ENCODE measurements around the gene DDX24. TPM values are rescaled to one million over a fixed set of nuclear protein-coding genes. Genes with fewer than 3 reads are reported as not detected.

Gene DDX24
- total RNA-seq, 4 donors from 2014 or later = 116 to 170 (median 151) TPM

DNA sequence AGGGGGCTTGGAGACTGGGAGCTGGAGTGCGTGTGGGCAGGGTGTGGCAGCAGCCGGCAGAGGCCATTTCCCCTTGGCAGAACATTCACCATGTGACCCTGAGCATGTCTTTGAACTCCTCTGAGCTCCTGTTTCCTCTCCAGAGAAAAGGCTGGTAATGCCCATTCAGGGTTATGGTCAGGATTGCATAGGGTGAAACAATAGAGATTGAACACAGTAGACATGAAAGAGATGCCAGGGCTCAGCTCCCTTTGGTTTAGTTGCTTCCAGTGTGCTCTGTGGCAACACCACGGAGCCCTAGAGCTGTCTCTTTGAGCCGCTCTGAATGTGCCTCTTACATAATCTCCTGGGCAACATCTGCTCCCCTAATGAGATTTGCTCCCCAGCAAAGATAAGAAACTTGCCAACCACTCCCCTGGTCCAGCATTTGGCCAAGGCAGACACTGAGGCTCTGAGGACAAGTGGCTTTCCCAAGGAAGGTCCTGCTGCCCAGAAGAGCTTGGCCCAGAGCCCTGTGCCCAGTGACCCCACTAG lies 34.1 kb upstream of the DDX24 start:
- WGBS, 2 donors = 42 to 44% methylated on average over 4 of the region's 4 CpGs
- peak in 1 of 2 donors; percentile 45 for DNase-seq (ENCODE audit: low spot score in 2 of 2)
- peaks cover 0 to 12% (median 0%) of the 10 kb centered on the region in 4 donors for H3K9me3 ChIP-seq
- H3K27me3 ChIP-seq = peaks cover 0 to 7% of the 10 kb centered on the region in 2 donors
- H3K4me3 ChIP-seq = no peak overlapping the region
- TF ChIP-seq EP300 (IDR thresholded peaks at IDR 0.05) (no peak), POLR2A (IDR thresholded peaks at IDR 0.05) (no peak)
- TF ChIP-seq, protein P1, sequence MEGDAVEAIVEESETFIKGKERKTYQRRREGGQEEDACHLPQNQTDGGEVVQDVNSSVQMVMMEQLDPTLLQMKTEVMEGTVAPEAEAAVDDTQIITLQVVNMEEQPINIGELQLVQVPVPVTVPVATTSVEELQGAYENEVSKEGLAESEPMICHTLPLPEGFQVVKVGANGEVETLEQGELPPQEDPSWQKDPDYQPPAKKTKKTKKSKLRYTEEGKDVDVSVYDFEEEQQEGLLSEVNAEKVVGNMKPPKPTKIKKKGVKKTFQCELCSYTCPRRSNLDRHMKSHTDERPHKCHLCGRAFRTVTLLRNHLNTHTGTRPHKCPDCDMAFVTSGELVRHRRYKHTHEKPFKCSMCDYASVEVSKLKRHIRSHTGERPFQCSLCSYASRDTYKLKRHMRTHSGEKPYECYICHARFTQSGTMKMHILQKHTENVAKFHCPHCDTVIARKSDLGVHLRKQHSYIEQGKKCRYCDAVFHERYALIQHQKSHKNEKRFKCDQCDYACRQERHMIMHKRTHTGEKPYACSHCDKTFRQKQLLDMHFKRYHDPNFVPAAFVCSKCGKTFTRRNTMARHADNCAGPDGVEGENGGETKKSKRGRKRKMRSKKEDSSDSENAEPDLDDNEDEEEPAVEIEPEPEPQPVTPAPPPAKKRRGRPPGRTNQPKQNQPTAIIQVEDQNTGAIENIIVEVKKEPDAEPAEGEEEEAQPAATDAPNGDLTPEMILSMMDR (IDR thresholded peaks at IDR 0.05) = no peak
- H3K27ac ChIP-seq = peak overlapping the region; percentile 43 to 94 (median 74)
- H3K36me3 ChIP-seq = no peaks in the 10 kb centered on the region
- H3K4me1 ChIP-seq = peaks cover 0 to 41% (median 11%) of the 10 kb centered on the region in 4 donors

DNA sequence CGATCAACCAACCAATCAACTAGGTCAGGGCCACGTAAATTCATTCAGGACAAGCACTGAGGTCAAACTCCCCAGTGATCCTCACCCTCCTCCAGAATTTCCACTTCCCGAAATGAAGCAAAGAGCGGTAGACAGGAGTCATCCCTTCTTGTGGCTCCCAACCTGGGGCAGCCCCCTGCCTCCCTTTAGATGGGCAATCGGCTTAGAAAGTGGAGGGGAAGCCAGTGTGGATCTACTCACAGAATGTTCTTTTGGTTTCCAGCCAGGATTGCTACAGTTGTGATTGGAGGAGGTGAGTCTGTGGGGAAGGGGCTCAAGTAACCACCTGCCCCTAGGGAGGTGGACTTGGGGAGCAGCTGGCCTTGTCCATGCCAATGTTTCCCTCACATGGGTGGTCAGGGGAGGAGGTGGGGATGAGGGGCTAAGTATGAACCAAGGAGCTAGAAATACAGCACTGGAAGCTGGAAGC lies 33.6 kb upstream of the DDX24 start:
- Histone ChIP-seq H3K4me3 (peak overlapping the region in 1 of 4 donors; percentile 1), H3K27me3 (peaks cover 0 to 7% of the 10 kb centered on the region in 2 donors), H3K27ac (peak overlapping the region; percentile 43 to 94 (median 74)), H3K36me3 (no peaks in the 10 kb centered on the region), H3K9me3 (peaks cover 0 to 7% (median 0%) of the 10 kb centered on the region in 4 donors), H3K4me1 (peaks cover 0 to 46% (median 13%) of the 10 kb centered on the region in 4 donors)
- TF ChIP-seq POLR2A (IDR thresholded peaks at IDR 0.05) (no peak), EP300 (IDR thresholded peaks at IDR 0.05) (peak in 1 of 2 donors; percentile 21)
- TF ChIP-seq, protein P1 (IDR thresholded peaks at IDR 0.05) = no peak
- peak in 1 of 2 donors; percentile 17 for DNase-seq (ENCODE audit: low spot score in 2 of 2)
- WGBS, 2 donors = 41 to 60% methylated on average over 5 of the region's 5 CpGs

DNA sequence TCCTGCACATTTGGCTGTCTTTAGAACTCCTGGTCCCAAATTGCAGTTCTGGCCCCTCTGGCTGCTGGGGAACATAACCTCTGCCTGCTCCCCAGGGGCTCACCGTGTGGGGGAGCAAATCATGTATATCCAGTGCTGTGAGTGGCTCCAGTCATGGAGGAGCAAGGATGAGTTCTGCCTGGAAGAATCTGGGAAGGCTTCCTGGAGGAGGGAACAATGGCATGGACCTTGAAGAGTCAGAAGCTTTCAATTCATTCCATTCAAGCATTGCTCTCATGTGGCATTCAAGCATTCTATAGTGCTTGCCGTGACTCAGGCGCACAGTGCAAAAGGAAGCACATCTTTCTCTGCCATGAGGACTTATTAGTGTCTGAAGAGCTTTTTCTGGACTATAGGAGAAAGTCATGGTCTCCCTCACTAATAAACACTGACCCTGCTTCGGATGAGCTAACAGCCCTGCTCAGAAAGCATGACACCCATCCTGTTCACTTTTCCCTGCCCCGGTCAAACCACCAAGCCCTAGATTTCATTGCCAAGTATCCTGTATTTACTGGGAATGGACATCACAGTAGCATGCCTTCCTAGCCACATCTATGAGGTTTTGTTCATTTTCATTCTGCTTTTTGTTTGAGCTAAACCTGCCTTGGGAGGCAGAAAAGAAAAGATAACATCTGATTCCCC lies 33.0 kb upstream of the DDX24 start:
- Histone ChIP-seq H3K27me3 (peaks cover 0 to 7% of the 10 kb centered on the region in 2 donors), H3K4me3 (peak overlapping the region in 1 of 4 donors; percentile 56), H3K9me3 (peaks cover 0 to 1% (median 0%) of the 10 kb centered on the region in 4 donors), H3K4me1 (peaks cover 0 to 46% (median 13%) of the 10 kb centered on the region in 4 donors), H3K36me3 (no peaks in the 10 kb centered on the region), H3K27ac (peak overlapping the region; percentile 43 to 94 (median 74))
- TF ChIP-seq, protein P1 (IDR thresholded peaks at IDR 0.05) = no peak
- TF ChIP-seq EP300 (IDR thresholded peaks at IDR 0.05) = no peak
- no peak for TF ChIP-seq POLR2A (IDR thresholded peaks at IDR 0.05)
- DNase-seq (ENCODE audit: low spot score in 2 of 2) = no peak
- 55 to 62% methylated on average over 5 of the region's 5 CpGs for whole genome bisulfite sequencing, 2 donors

DNA sequence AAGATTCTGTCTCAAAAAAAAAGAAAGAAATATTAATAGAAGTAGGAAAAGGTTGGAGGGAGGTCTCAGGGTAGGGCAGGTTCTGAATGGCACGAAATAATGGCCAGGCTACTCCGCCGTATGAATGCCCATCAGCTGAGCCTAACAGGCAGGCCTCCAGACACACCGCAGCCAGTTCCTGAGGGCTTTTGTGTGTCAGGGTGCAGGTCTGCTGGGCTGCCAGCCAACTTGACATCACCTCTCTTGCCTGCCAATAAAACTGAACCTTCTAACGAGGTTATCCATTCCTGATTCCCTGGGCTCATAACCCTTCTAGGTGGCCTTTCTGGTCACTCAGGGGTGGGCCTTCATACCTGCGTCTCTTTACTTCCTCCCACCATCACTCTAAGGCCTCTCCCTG lies 32.5 kb upstream of the DDX24 start:
- peak overlapping the region; percentile 70 to 94 (median 82) for H3K27ac ChIP-seq
- WGBS, 2 donors = 46 to 50% methylated on average over 6 of the region's 6 CpGs
- DNase-seq (ENCODE audit: low spot score in 2 of 2) = peak in 1 of 2 donors; percentile 25

More for the DNA sequence above, 32.5 kb upstream of the DDX24 start:
- peaks cover 0 to 7% of the 10 kb centered on the region in 2 donors for H3K27me3 ChIP-seq
- H3K4me3 ChIP-seq = peak overlapping the region in 1 of 4 donors; percentile 56
- no peaks in the 10 kb centered on the region for H3K36me3 ChIP-seq
- no peaks in the 10 kb centered on the region for H3K9me3 ChIP-seq
- peaks cover 0 to 46% (median 13%) of the 10 kb centered on the region in 4 donors for H3K4me1 ChIP-seq
- TF ChIP-seq EP300 (IDR thresholded peaks at IDR 0.05) (no peak), POLR2A (IDR thresholded peaks at IDR 0.05) (no peak)
- TF ChIP-seq, protein P1 (IDR thresholded peaks at IDR 0.05) = no peak
